BLaER1 treated with 17β-estradiol and CSF1 and Interleukin-3, amounts not matched to agents 10 nM and 100 nM (cell line): Measurements from ENCODE around the gene SNX20.

Experiments used
- H3K27ac ChIP-seq, 11 experiments: shearing (Covaris generic); formaldehyde crosslinking; 2 replicates each; pipeline ENCODE4 v1.8.1; 2022
- H3K27me3 ChIP-seq, 11 experiments: shearing (Covaris generic); formaldehyde crosslinking; 2 replicates each; pipeline ENCODE4 v1.8.1; 2022
- H3K36me3 ChIP-seq, 11 experiments: shearing (Covaris generic); formaldehyde crosslinking; 2 replicates each; pipeline ENCODE4 v1.8.1; 2022
- H3K4me1 ChIP-seq, 10 experiments: shearing (Covaris generic); formaldehyde crosslinking; 2 replicates each; pipeline ENCODE4 v1.8.1; 2022
- H3K4me2 ChIP-seq, 11 experiments: shearing (Covaris generic); formaldehyde crosslinking; 2 replicates each; pipeline ENCODE4 v1.8.1; 2022
- H3K4me3 ChIP-seq, 10 experiments: shearing (Covaris generic); formaldehyde crosslinking; 2 replicates each; pipeline ENCODE4 v1.8.1; 2022
- H3K9ac ChIP-seq, 11 experiments: shearing (Covaris generic); formaldehyde crosslinking; 2 replicates each; pipeline ENCODE4 v1.8.1; 2022
- H3K9me3 ChIP-seq, 11 experiments: shearing (Covaris generic); formaldehyde crosslinking; replicated peaks in 1 of 11; 2 replicates each; pipeline ENCODE4 v1.8.1; 2022
- H4K20me1 ChIP-seq, 11 experiments: shearing (Covaris generic); formaldehyde crosslinking; 2 replicates each; pipeline ENCODE4 v1.8.1; 2022
- Cebpa-rat ChIP-seq, 11 experiments: shearing (Covaris generic); IDR thresholded peaks; 2 replicates each; pipeline ENCODE4 v1.8.1; 2022

The SNX20 gene

GRCh38 chr16:50697881-50698767, 17.0 kb upstream of the SNX20 start:
- Histone ChIP-seq H3K36me3 (peaks cover 0 to 37% (median 0%) of the 10 kb centered on the region in 11 experiments; a peak in 8 of 22 replicates), H3K4me2 (peak overlapping the region; percentile 75 to 98 (median 92)), H3K27ac (peak overlapping the region; percentile 64 to 90 (median 80); a peak in 21 of 22 replicates), H3K4me1 (peaks cover 61 to 98% (median 96%) of the 10 kb centered on the region in 10 experiments), H3K27me3 (peaks cover 0 to 9% (median 0%) of the 10 kb centered on the region in 11 experiments; a peak in 6 of 22 replicates), H3K9me3 (peaks cover 0 to 3% (median under 1%) of the 10 kb centered on the region in 11 experiments; a peak in 10 of 22 replicates), H3K9ac (peak overlapping the region; percentile 57 to 74 (median 69); a peak in 21 of 22 replicates), H3K4me3 (peak overlapping the region in 9 of 10 experiments; percentile 7 to 75 (median 31); a peak in 10 of 20 replicates), H4K20me1 (no peaks in the 10 kb centered on the region)
- no peak for TF ChIP-seq Cebpa-rat (IDR thresholded peaks at IDR 0.05)

GRCh38 chr16:50697421-50697715, 16.3 kb upstream of the SNX20 start:
- Histone ChIP-seq H3K27me3 (peaks cover 0 to 9% (median 0%) of the 10 kb centered on the region in 11 experiments; a peak in 6 of 22 replicates), H3K4me2 (peak overlapping the region; percentile 75 to 98 (median 92)), H3K4me1 (peaks cover 58 to 98% (median 92%) of the 10 kb centered on the region in 10 experiments), H3K36me3 (peaks cover 0 to 32% (median 0%) of the 10 kb centered on the region in 11 experiments; a peak in 8 of 22 replicates), H3K4me3 (peak overlapping the region in 8 of 10 experiments; percentile 7 to 75 (median 30); a peak in 7 of 20 replicates), H3K9me3 (no peaks in the 10 kb centered on the region), H4K20me1 (no peaks in the 10 kb centered on the region), H3K9ac (peak overlapping the region; percentile 57 to 74 (median 69); a peak in 21 of 22 replicates), H3K27ac (peak overlapping the region; percentile 64 to 90 (median 80); a peak in 21 of 22 replicates)
- no peak for TF ChIP-seq Cebpa-rat (IDR thresholded peaks at IDR 0.05)

DNA sequence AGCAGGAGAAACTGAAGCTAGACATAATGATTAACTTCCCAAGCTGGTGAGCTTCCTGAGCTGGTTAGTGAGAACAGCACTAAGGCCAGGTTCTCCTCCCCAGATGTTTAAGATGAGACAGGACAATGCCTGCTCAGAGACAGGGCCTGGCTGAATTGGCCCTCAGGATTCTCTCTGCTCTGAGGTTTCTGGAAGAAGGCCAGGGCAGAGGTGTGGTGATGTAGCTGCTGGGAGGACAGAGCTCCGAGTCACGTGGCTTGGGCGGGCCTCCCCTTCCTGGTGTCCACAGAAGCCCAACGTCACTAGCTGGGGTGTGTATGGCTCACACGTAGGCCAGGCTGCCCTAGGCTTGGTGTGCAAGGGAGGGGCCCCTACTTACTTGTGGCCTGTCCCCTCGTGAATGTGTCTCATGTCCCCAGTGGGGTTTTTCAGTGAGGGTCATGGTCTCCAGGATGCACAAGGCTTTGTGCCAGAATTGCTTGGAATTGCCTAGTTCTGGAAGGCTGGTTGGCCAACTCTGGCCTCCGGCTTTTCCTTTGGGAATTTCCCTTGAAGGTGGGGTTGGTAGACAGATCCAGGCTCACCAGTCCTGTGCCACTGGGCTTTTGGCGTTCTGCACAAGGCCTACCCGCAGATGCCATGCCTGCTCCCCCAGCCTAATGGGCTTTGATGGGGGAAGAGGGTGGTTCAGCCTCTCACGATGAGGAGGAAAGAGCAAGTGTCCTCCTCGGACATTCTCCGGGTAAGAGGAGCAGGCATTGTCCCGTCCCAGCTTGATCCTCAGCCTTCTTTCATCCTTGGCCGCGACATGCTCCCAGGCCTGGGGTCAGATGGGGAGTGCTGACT, 15.7 kb upstream of the SNX20 start:
- no peaks in the 10 kb centered on the region for H4K20me1 ChIP-seq
- H3K4me3 ChIP-seq = peak overlapping the region in 5 of 10 experiments; percentile 7 to 77 (median 69); a peak in 4 of 20 replicates
- peak overlapping the region; percentile 75 to 98 (median 92) for H3K4me2 ChIP-seq
- H3K27ac ChIP-seq = peak overlapping the region; percentile 64 to 90 (median 80)
- H3K27me3 ChIP-seq = peaks cover 0 to 9% (median 0%) of the 10 kb centered on the region in 11 experiments; a peak in 6 of 22 replicates
- H3K4me1 ChIP-seq = peaks cover 52 to 92% (median 87%) of the 10 kb centered on the region in 10 experiments
- TF ChIP-seq Cebpa-rat (IDR thresholded peaks at IDR 0.05) = no peak
- H3K36me3 ChIP-seq = peaks cover 0 to 27% (median 0%) of the 10 kb centered on the region in 11 experiments; a peak in 8 of 22 replicates
- H3K9me3 ChIP-seq = no peaks in the 10 kb centered on the region
- H3K9ac ChIP-seq = peak overlapping the region; percentile 64 to 74 (median 69); a peak in 18 of 22 replicates

DNA sequence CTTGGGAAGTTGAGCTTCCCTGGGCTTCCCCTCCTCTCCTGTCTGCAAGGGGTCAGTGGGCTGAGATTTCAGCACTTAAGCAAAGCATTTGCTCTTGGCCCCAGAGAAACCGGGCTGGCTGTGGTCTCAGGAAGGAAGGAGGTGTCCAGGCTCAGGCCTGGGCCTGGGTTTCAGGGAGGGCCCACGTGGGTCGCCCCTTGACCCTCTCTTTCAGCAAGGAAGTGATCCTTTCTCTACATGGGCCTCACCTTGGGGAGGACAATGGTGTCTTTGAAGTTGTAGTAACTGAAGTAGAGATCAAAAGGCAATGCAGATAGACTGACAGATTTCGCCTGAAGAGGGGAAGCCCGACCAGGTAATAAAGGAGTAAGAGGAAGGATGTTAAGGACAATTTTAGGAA, 15.0 kb upstream of the SNX20 start:
- Histone ChIP-seq H4K20me1 (no peaks in the 10 kb centered on the region), H3K4me3 (peak overlapping the region in 4 of 10 experiments; percentile 7 to 77 (median 72); a peak in 6 of 20 replicates), H3K27me3 (peaks cover 0 to 9% (median 0%) of the 10 kb centered on the region in 11 experiments; a peak in 6 of 22 replicates), H3K9me3 (no peaks in the 10 kb centered on the region), H3K4me2 (peak overlapping the region; percentile 75 to 98 (median 92)), H3K36me3 (peaks cover 0 to 20% (median 0%) of the 10 kb centered on the region in 11 experiments; a peak in 8 of 22 replicates), H3K27ac (peak overlapping the region in 10 of 11 experiments; percentile 67 to 90 (median 80); a peak in 20 of 22 replicates), H3K4me1 (peaks cover 46 to 85% (median 80%) of the 10 kb centered on the region in 10 experiments), H3K9ac (peak overlapping the region in 8 of 11 experiments; percentile 28 to 74 (median 67); a peak in 14 of 22 replicates)
- no peak for TF ChIP-seq Cebpa-rat (IDR thresholded peaks at IDR 0.05)

- Histone ChIP-seq H3K4me1 (peaks cover 44 to 77% (median 73%) of the 10 kb centered on the region in 10 experiments), H3K9ac (peak overlapping the region in 6 of 11 experiments; percentile 45 to 81 (median 69); a peak in 12 of 22 replicates), H3K27ac (peak overlapping the region in 9 of 11 experiments; percentile 74 to 90 (median 81); a peak in 14 of 22 replicates), H4K20me1 (no peaks in the 10 kb centered on the region), H3K36me3 (peaks cover 0 to 13% (median 0%) of the 10 kb centered on the region in 11 experiments; a peak in 8 of 22 replicates), H3K4me2 (peak overlapping the region; percentile 87 to 98 (median 92); a peak in 20 of 22 replicates), H3K9me3 (no peaks in the 10 kb centered on the region), H3K4me3 (peak overlapping the region in 5 of 10 experiments; percentile 22 to 77 (median 69); a peak in 7 of 20 replicates), H3K27me3 (peaks cover 0 to 9% (median 0%) of the 10 kb centered on the region in 11 experiments; a peak in 6 of 22 replicates)
- TF ChIP-seq Cebpa-rat (IDR thresholded peaks at IDR 0.05) = peak in 5 of 11 experiments; percentile 29 to 88 (median 75); a peak in 6 of 22 replicates
Measured at GRCh38 chr16:50695017-50696000, 14.2 kb upstream of the SNX20 start.

DNA sequence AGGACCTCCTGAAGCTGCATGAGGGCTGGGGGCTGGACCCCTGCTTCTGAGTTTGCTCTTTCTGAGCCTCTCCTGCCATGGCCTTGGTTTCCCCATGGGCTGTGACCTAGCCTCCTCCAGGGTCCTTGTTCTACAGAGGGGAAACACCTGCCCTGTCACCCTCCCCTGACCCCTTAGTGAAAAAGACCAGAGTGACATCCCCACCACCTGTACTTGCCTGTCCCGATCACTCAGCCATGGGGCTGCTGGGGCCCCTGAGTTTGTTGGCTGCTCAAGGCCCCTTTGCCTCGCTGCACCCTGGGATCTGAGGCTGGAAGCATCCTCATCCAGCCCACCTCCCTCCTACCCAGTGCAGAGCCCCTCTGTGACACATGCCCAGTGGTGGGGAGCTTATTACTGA, 13.1 kb upstream of the SNX20 start:
- H3K4me3 ChIP-seq = peak overlapping the region in 9 of 10 experiments; percentile 56 to 77 (median 64); a peak in 16 of 20 replicates
- no peak for TF ChIP-seq Cebpa-rat (IDR thresholded peaks at IDR 0.05)
- H4K20me1 ChIP-seq = no peaks in the 10 kb centered on the region
- peaks cover 0 to 9% (median 0%) of the 10 kb centered on the region in 11 experiments; a peak in 6 of 22 replicates for H3K27me3 ChIP-seq
- peaks cover 0 to 2% (median 0%) of the 10 kb centered on the region in 11 experiments; a peak in 3 of 22 replicates for H3K36me3 ChIP-seq
- peaks cover 44 to 66% (median 62%) of the 10 kb centered on the region in 10 experiments for H3K4me1 ChIP-seq
- H3K9ac ChIP-seq = peak overlapping the region in 10 of 11 experiments; percentile 70 to 89 (median 76); a peak in 14 of 22 replicates
- peak overlapping the region in 10 of 11 experiments; percentile 39 to 85 (median 68); a peak in 16 of 22 replicates for H3K27ac ChIP-seq
- H3K9me3 ChIP-seq = no peaks in the 10 kb centered on the region
- peak overlapping the region; percentile 79 to 98 (median 92) for H3K4me2 ChIP-seq
